C4-2B (cell line): ENCODE results near the gene SLC6A7.

ENCODE experiments used
- H3K27ac ChIP-seq: fragments of 450-650 bp; 2 replicates; pipeline ENCODE4 v1.5.1; 2017
- CTCF ChIP-seq: fragments of 450-650 bp; conservative IDR thresholded peaks from 2 replicates; pipeline ENCODE4 v1.5.1; 2017; ENCODE audit warnings: mild to moderate bottlenecking
- ZFX ChIP-seq: fragments of 450-650 bp; IDR thresholded peaks from 2 replicates; pipeline ENCODE4 v1.6.1; 2017

SLC6A7 gene

GRCh38 chr5:150189728-150190502 is at the start of gene SLC6A7:
TSS of gene SLC6A7 (plus strand) at chr5:150190062. CDS start at chr5:150190328, 266 bp downstream.
- no peak within 1 kb of the TSS for H3K27ac ChIP-seq
- TF ChIP-seq ZFX (no peak), CTCF (no peak)

GRCh38 chr5:150140830-150141229 is 49.0 kb upstream of the SLC6A7 start:
- no peak for TF ChIP-seq ZFX
- TF ChIP-seq CTCF: no peak
- no peak overlapping the region for H3K27ac ChIP-seq

GRCh38 chr5:150141544-150142184 is 48.2 kb upstream of the SLC6A7 start:
- H3K27ac ChIP-seq: no peak overlapping the region
- no peak for TF ChIP-seq CTCF
- no peak for TF ChIP-seq ZFX

- H3K27ac ChIP-seq: no peak overlapping the region
- TF ChIP-seq ZFX: no peak
- no peak for TF ChIP-seq CTCF
These were observed 47.5 kb upstream of the SLC6A7 start for GRCh38 chr5:150142185-150142958.

- H3K27ac ChIP-seq: no peak overlapping the region
- TF ChIP-seq ZFX (no peak), CTCF (no peak)
These were observed 46.9 kb upstream of the SLC6A7 start for GRCh38 chr5:150142959-150143349.

- H3K27ac ChIP-seq: no peak overlapping the region
- no peak for TF ChIP-seq ZFX
- no peak for TF ChIP-seq CTCF
These were observed 46.3 kb upstream of the SLC6A7 start for GRCh38 chr5:150143350-150144245.
